HL-60 (cell line): Measurements from ENCODE around the gene DOK5.

Experiments used
- DNase-seq, 2 experiments: peaks; one replicate each; pipeline ENCODE4 v3.0.0-alpha.2; 2010 to 2020; ENCODE audit warnings: low read depth in 1 of 2, low spot score in 1 of 2
- H3K27ac ChIP-seq: fragments of 250-450 bp; sonication (Bioruptor Pico); replicated peaks from 2 replicates; pipeline ENCODE4 v1.5.1; 2020; ENCODE audit warnings: mild to moderate bottlenecking, moderate library complexity
- H3K27me3 ChIP-seq: fragments of 250-450 bp; sonication (Bioruptor Pico); 2 replicates; pipeline ENCODE4 v1.5.1; 2021; ENCODE audit warnings: mild to moderate bottlenecking, moderate library complexity; ENCODE audit not compliant: insufficient read depth, poor library complexity, severe bottlenecking
- H3K4me3 ChIP-seq: replicated peaks from 2 replicates; pipeline ENCODE4 v1.5.1; 2011; ENCODE audit warnings: mild to moderate bottlenecking, control low read depth, low read length; ENCODE audit not compliant: insufficient read depth
- GABPA ChIP-seq: IDR thresholded peaks from 2 replicates; pipeline ENCODE4 v1.6.1; 2012; ENCODE audit warnings: low read depth
- POLR2AphosphoS5 ChIP-seq: IDR thresholded peaks from 2 replicates; pipeline ENCODE4 v1.6.1; 2012; ENCODE audit warnings: low read depth
- SPI1 ChIP-seq: IDR thresholded peaks from 2 replicates; pipeline ENCODE4 v1.6.1; 2012; ENCODE audit warnings: low read depth, mild to moderate bottlenecking, borderline replicate concordance
- TF ChIP-seq, protein P1 (sequence below): IDR thresholded peaks from one replicate; pipeline ENCODE4 v1.5.1; 2011; ENCODE audit warnings: low read length, control low read depth, inconsistent platforms; ENCODE audit not compliant: insufficient read depth
- TF ChIP-seq, protein P2 (sequence below): IDR thresholded peaks from 2 replicates; pipeline ENCODE4 v1.6.1; 2012; ENCODE audit warnings: low read depth; ENCODE audit not compliant: insufficient replicate concordance

The DOK5 gene

DNA sequence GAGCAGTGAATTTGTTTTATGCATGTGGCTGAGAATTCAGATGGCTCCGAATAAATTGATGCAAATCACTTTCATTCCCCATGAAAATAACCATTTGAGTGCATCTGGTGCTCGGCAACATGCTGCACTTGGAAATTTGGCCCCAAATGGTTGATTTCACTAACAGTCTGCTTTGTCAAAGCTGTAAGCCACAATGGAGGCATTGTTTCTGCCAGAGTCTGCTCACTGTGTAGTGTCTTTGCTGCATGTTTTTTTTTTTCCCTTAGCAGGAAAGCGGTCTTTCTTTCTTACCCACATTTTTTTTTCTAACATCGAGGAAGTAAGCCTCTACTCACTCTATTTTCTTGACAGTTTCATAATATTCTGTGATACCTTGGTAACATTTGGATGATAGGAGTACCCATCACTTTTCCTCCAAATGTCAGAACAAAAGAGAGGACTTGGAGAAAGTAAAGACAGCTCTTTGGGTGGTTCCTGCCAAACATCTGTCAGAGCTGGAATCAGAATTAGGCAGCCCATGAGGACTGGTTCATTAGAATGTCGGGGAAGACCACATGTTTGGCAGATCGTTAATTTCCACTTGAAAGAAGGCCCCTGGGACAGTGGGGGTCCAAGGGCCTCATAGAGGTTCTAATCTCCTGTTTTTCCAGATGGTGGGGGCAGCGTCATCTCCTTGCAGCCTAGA is 149.5 kb downstream of the DOK5 start:
- no peak overlapping the region for H3K4me3 ChIP-seq
- no peak overlapping the region for H3K27ac ChIP-seq
- peaks cover 2% of the 10 kb centered on the region for H3K27me3 ChIP-seq
- TF ChIP-seq, protein P1, sequence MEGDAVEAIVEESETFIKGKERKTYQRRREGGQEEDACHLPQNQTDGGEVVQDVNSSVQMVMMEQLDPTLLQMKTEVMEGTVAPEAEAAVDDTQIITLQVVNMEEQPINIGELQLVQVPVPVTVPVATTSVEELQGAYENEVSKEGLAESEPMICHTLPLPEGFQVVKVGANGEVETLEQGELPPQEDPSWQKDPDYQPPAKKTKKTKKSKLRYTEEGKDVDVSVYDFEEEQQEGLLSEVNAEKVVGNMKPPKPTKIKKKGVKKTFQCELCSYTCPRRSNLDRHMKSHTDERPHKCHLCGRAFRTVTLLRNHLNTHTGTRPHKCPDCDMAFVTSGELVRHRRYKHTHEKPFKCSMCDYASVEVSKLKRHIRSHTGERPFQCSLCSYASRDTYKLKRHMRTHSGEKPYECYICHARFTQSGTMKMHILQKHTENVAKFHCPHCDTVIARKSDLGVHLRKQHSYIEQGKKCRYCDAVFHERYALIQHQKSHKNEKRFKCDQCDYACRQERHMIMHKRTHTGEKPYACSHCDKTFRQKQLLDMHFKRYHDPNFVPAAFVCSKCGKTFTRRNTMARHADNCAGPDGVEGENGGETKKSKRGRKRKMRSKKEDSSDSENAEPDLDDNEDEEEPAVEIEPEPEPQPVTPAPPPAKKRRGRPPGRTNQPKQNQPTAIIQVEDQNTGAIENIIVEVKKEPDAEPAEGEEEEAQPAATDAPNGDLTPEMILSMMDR, result no peak
- TF ChIP-seq POLR2AphosphoS5, result no peak
- TF ChIP-seq, protein P2, sequence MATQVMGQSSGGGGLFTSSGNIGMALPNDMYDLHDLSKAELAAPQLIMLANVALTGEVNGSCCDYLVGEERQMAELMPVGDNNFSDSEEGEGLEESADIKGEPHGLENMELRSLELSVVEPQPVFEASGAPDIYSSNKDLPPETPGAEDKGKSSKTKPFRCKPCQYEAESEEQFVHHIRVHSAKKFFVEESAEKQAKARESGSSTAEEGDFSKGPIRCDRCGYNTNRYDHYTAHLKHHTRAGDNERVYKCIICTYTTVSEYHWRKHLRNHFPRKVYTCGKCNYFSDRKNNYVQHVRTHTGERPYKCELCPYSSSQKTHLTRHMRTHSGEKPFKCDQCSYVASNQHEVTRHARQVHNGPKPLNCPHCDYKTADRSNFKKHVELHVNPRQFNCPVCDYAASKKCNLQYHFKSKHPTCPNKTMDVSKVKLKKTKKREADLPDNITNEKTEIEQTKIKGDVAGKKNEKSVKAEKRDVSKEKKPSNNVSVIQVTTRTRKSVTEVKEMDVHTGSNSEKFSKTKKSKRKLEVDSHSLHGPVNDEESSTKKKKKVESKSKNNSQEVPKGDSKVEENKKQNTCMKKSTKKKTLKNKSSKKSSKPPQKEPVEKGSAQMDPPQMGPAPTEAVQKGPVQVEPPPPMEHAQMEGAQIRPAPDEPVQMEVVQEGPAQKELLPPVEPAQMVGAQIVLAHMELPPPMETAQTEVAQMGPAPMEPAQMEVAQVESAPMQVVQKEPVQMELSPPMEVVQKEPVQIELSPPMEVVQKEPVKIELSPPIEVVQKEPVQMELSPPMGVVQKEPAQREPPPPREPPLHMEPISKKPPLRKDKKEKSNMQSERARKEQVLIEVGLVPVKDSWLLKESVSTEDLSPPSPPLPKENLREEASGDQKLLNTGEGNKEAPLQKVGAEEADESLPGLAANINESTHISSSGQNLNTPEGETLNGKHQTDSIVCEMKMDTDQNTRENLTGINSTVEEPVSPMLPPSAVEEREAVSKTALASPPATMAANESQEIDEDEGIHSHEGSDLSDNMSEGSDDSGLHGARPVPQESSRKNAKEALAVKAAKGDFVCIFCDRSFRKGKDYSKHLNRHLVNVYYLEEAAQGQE, result no peak
- TF ChIP-seq SPI1, result no peak
- DNase-seq, result no peak

DNA sequence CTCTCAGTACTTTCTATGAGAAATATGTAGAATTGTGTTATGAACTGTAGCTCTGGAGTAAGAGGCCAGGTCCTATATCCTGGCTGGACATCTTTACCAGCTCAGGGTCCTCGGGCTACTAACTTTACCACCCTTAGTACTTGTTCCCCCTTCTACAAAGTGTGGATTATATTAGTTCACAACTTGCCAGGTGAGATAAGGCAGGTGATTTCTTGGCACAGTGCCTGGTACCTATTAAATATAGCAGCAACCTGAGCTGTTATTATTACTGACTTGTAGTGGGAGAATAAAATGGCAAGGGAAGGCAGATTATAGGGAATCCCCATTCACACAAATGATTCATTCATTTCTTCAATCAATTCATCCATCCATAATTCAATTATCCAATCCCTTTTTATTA is 150.1 kb downstream of the DOK5 start:
- no peak for DNase-seq
- TF ChIP-seq, protein P2, result no peak
- no peak for TF ChIP-seq POLR2AphosphoS5
- no peak overlapping the region for H3K4me3 ChIP-seq
- peaks cover 2% of the 10 kb centered on the region for H3K27me3 ChIP-seq
- no peak overlapping the region for H3K27ac ChIP-seq

DNA sequence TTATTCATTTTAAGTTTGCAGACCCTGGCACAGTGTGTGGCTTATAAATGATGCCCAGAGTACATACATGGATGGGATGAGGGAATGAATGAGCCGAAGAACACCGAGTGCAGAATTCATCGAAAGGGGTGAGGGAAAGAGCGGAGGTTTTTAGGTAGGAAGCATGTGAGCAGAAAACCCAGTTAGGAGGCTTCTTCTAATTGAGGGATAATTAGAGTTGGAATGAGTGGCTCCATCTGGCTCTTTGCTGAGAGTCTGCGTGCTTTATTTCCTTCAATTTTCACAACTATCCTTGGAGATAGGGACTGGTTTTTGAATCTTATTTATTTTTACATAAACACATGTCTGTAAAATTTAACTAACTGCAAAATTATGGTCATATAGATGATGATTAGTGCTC is 150.7 kb downstream of the DOK5 start:
- no peak for DNase-seq
- Histone ChIP-seq H3K4me3 (no peak overlapping the region), H3K27me3 (no peaks in the 10 kb centered on the region), H3K27ac (no peak overlapping the region)
- TF ChIP-seq, protein P1, result no peak
- TF ChIP-seq SPI1 (no peak), POLR2AphosphoS5 (no peak), GABPA (no peak)
- TF ChIP-seq, protein P2, result no peak
